A673 (cell line): ENCODE results near the gene SLC20A1. TPM values are rescaled to one million over a fixed set of nuclear protein-coding genes. Genes with fewer than 3 reads are reported as not detected.
A peak's percentile ranks its signal among the peaks of the same experiment; 100 is the strongest.

Source experiments
- BruUV-seq: library from RNA; stranded (reverse); fragments of 400-500 nt; replicated peaks from 2 replicates; lab custom pipeline; 2021; lab: Mats Ljungman, UMichigan
- CTCF ChIA-PET: fragments of 300-600 bp; sonication (Branson Sonifier 250); formaldehyde crosslinking; loops from one replicate; lab custom pipeline; 2022; ENCODE audit warnings: antibody characterized with exemption; lab: Charles Lee
- POLR2A ChIA-PET: fragments of 300-600 bp; sonication (Branson Sonifier 250); formaldehyde crosslinking; loops from one replicate; lab custom pipeline; 2022; ENCODE audit warnings: antibody characterized with exemption; ENCODE audit not compliant: low non-redundant PET; lab: Charles Lee
- DNase-seq: peaks from one replicate; pipeline ENCODE4 v3.0.0-alpha.2; 2015; ENCODE audit warnings: low spot score
- H3K27ac ChIP-seq: fragments of 200-600 bp; sonication (generic); 2 replicates; pipeline ENCODE4 v1.5.1; 2016; ENCODE audit warnings: mixed run types, low read depth, mild to moderate bottlenecking, mixed read lengths, antibody characterized with exemption, low read length; ENCODE audit not compliant: poor library complexity, severe bottlenecking
- H3K27me3 ChIP-seq: fragments of 200-600 bp; sonication (generic); replicated peaks from 2 replicates; pipeline ENCODE4 v1.6.1; 2017; ENCODE audit warnings: mixed run types, low read depth, mild to moderate bottlenecking, mixed read lengths, antibody characterized with exemption, low read length; ENCODE audit not compliant: insufficient read depth, poor library complexity
- H3K36me3 ChIP-seq: fragments of 200-600 bp; sonication (generic); 2 replicates; pipeline ENCODE4 v1.6.1; 2016; ENCODE audit warnings: mixed run types, mild to moderate bottlenecking, mixed read lengths, antibody characterized with exemption, low read length; ENCODE audit not compliant: insufficient read depth, poor library complexity, severe bottlenecking
- H3K4me1 ChIP-seq: fragments of 200-600 bp; sonication (generic); 2 replicates; pipeline ENCODE4 v1.6.1; 2017; ENCODE audit warnings: mixed run types, mild to moderate bottlenecking, mixed read lengths, antibody characterized with exemption, low read length; ENCODE audit not compliant: insufficient read depth, poor library complexity, severe bottlenecking
- H3K4me3 ChIP-seq: fragments of 200-600 bp; sonication (generic); 2 replicates; pipeline ENCODE4 v1.5.1; 2016; ENCODE audit warnings: low read depth, mixed run types, mild to moderate bottlenecking, mixed read lengths, low read length; ENCODE audit not compliant: poor library complexity, severe bottlenecking
- H3K9me3 ChIP-seq: fragments of 200-600 bp; sonication (generic); 2 replicates; pipeline ENCODE4 v1.6.1; 2016; ENCODE audit warnings: mixed run types, low read depth, mild to moderate bottlenecking, mixed read lengths, antibody characterized with exemption, low read length; ENCODE audit not compliant: poor library complexity, severe bottlenecking
- CTCF ChIP-seq: fragments of 300-800, 200-600 bp; sonication (generic); conservative IDR thresholded peaks from 2 replicates; pipeline ENCODE4 v1.5.1; 2017; ENCODE audit warnings: low read depth, mild to moderate bottlenecking, antibody characterized with exemption, low read length, moderate library complexity, mixed read lengths
- EZH2 ChIP-seq: fragments of 200-600 bp; sonication (generic); IDR thresholded peaks from 2 replicates; pipeline ENCODE4 v1.6.1; 2017; ENCODE audit warnings: borderline replicate concordance, low read depth, mild to moderate bottlenecking, mixed read lengths, antibody characterized with exemption, low read length; ENCODE audit not compliant: poor library complexity, severe bottlenecking
- intact Hi-C: fragments of 100-400 bp; cut with micrococcal nuclease; formaldehyde crosslinking; loops from one replicate; pipeline ENCODE4 v1.10.0; 2022; ENCODE audit not compliant: unreplicated experiment
- total RNA-seq: library from RNA; stranded (reverse); gene quantifications from 2 replicates; pipeline ENCODE4 v1.2.3, GENCODE V29; 2021

The SLC20A1 gene
- total RNA-seq, 1 experiment from 2014 or later: 148 TPM

GRCh38 chr2:112688086-112688880 lies 42.5 kb downstream of the SLC20A1 start:
- intact Hi-C loops: no loop called here
- no peak for TF ChIP-seq CTCF
- TF ChIP-seq EZH2: no peak
- BruUV-seq: no TSS peak
- Histone ChIP-seq H3K27ac (no peak overlapping the region), H3K27me3 (no peaks in the 10 kb centered on the region), H3K36me3 (no peaks in the 10 kb centered on the region), H3K9me3 (no peaks in the 10 kb centered on the region), H3K4me1 (no peaks in the 10 kb centered on the region), H3K4me3 (no peak overlapping the region)
- DNase-seq: no peak
- CTCF ChIA-PET: no interaction called here
- POLR2A ChIA-PET: no interaction called here

GRCh38 chr2:112690853-112691401 lies 45.2 kb downstream of the SLC20A1 start:
- ChIA-PET POLR2A (no interaction called here), CTCF (no interaction called here)
- Histone ChIP-seq H3K27me3 (no peaks in the 10 kb centered on the region), H3K27ac (no peak overlapping the region), H3K4me1 (no peaks in the 10 kb centered on the region), H3K4me3 (no peak overlapping the region), H3K9me3 (no peaks in the 10 kb centered on the region), H3K36me3 (no peaks in the 10 kb centered on the region)
- no peak for TF ChIP-seq EZH2
- TF ChIP-seq CTCF: peak; percentile 72
- BruUV-seq: no TSS peak
- DNase-seq: peak; percentile 77
- intact Hi-C loops: loop anchor here (2.0 kb wide), 1 partner anchor 64 kb away; no protein-coding TSS in a partner anchor

DNA sequence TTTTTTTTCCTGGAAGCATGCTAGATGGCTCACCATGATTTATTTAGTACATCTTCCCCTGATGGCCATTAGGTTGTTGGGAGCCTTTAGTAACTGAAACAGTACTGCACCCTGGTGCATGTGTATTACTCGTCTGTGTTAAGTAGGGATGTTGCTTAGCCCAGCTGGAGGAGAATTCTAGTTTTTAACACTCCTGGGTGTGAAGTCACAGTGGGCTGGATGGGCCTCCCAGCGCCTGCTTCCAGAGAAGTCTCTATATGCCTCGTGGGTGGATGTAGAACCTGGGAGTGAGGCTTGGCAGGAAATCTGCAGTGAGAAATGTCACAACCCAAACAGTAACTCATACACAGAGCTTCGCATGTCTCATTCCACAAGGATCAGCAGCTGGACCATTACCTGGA lies 46.1 kb downstream of the SLC20A1 start:
- POLR2A ChIA-PET: no interaction called here
- DNase-seq: no peak
- CTCF ChIA-PET: interaction anchor here (0.5 kb wide), 1 partner anchor 519 kb away, joined by 8 read pairs; no protein-coding TSS in a partner anchor
- no TSS peak for BruUV-seq
- no peaks in the 10 kb centered on the region for H3K9me3 ChIP-seq
- TF ChIP-seq CTCF (no peak), EZH2 (no peak)
- no peaks in the 10 kb centered on the region for H3K27me3 ChIP-seq
- H3K4me1 ChIP-seq: no peaks in the 10 kb centered on the region
- intact Hi-C loops: loop anchor here (2.0 kb wide), 1 partner anchor 65 kb away; no protein-coding TSS in a partner anchor
- no peak overlapping the region for H3K4me3 ChIP-seq
- H3K27ac ChIP-seq: no peak overlapping the region
- no peaks in the 10 kb centered on the region for H3K36me3 ChIP-seq
